H9 (cell line): ENCODE measurements around the gene CTDSP2. TPM values are rescaled to one million over a fixed set of nuclear protein-coding genes. Genes with fewer than 3 reads are reported as not detected.

Experiments
- DNase-seq: peaks from one replicate; pipeline ENCODE4 v3.0.0-alpha.2; 2017
- H2AFZ ChIP-seq: one replicate; pipeline ENCODE4 v1.6.1; 2013; ENCODE audit warnings: mild to moderate bottlenecking, low read length, control low read depth, moderate library complexity
- H2AK5ac ChIP-seq: 2 replicates; pipeline ENCODE4 v1.6.1; 2013; ENCODE audit warnings: low read length, control low read depth, mixed read lengths; ENCODE audit not compliant: insufficient read length
- H2BK120ac ChIP-seq: one replicate; pipeline ENCODE4 v1.6.1; 2013; ENCODE audit warnings: low read depth, mild to moderate bottlenecking, low read length, control low read depth, inconsistent platforms; ENCODE audit not compliant: poor library complexity, severe bottlenecking
- H2BK12ac ChIP-seq: 2 replicates; pipeline ENCODE4 v1.6.1; 2013; ENCODE audit warnings: low read length, control low read depth, mixed read lengths, low read depth; ENCODE audit not compliant: insufficient read length
- H2BK15ac ChIP-seq: 2 replicates; pipeline ENCODE4 v1.6.1; 2013; ENCODE audit warnings: low read depth, low read length, control low read depth
- H2BK20ac ChIP-seq: one replicate; pipeline ENCODE4 v1.6.1; 2013; ENCODE audit warnings: low read depth, mild to moderate bottlenecking, low read length, control low read depth, inconsistent platforms; ENCODE audit not compliant: poor library complexity, severe bottlenecking
- H2BK5ac ChIP-seq: 2 replicates; pipeline ENCODE4 v1.6.1; 2013; ENCODE audit warnings: low read length, control low read depth, mixed read lengths; ENCODE audit not compliant: insufficient read length
- H3K14ac ChIP-seq: 2 replicates; pipeline ENCODE4 v1.6.1; 2013; ENCODE audit warnings: low read length, control low read depth; ENCODE audit not compliant: insufficient read depth
- H3K18ac ChIP-seq: 2 replicates; pipeline ENCODE4 v1.6.1; 2013; ENCODE audit warnings: low read depth, mild to moderate bottlenecking, mixed read lengths, low read length, control low read depth; ENCODE audit not compliant: insufficient read length
- H3K23ac ChIP-seq: 2 replicates; pipeline ENCODE4 v1.6.1; 2013; ENCODE audit warnings: low read length, control low read depth, mixed read lengths, low read depth; ENCODE audit not compliant: insufficient read length
- H3K23me2 ChIP-seq: 2 replicates; pipeline ENCODE4 v1.6.1; 2013; ENCODE audit warnings: low read depth, mild to moderate bottlenecking, mixed read lengths, low read length, control low read depth; ENCODE audit not compliant: insufficient read length, poor library complexity, severe bottlenecking
- H3K27ac ChIP-seq: 2 replicates; pipeline ENCODE4 v1.5.1; 2013; ENCODE audit warnings: low read length, control low read depth, mixed read lengths, low read depth; ENCODE audit not compliant: insufficient read length
- H3K27me3 ChIP-seq: 2 replicates; pipeline ENCODE4 v1.6.1; 2013; ENCODE audit warnings: low read length, control low read depth, inconsistent platforms; ENCODE audit not compliant: insufficient read depth
- H3K4ac ChIP-seq: 2 replicates; pipeline ENCODE4 v1.6.1; 2013; ENCODE audit warnings: low read depth, mild to moderate bottlenecking, control low read depth, inconsistent platforms, low read length, moderate library complexity
- H3K4me1 ChIP-seq: 2 replicates; pipeline ENCODE4 v1.6.1; 2013; ENCODE audit warnings: low read length, control low read depth, inconsistent platforms; ENCODE audit not compliant: insufficient read depth
- H3K4me2 ChIP-seq: 2 replicates; pipeline ENCODE4 v1.6.1; 2013; ENCODE audit warnings: low read length, control low read depth, mixed read lengths; ENCODE audit not compliant: insufficient read length, insufficient read depth
- H3K56ac ChIP-seq: 2 replicates; pipeline ENCODE4 v1.6.1; 2013; ENCODE audit warnings: low read depth, mild to moderate bottlenecking, mixed read lengths, low read length, control low read depth; ENCODE audit not compliant: insufficient read length
- H3K79me1 ChIP-seq: 2 replicates; pipeline ENCODE4 v1.6.1; 2013; ENCODE audit warnings: low read depth, mild to moderate bottlenecking, moderate library complexity, low read length, control low read depth, inconsistent platforms; ENCODE audit not compliant: insufficient read depth, poor library complexity, severe bottlenecking
- H3K79me2 ChIP-seq: 2 replicates; pipeline ENCODE4 v1.6.1; 2013; ENCODE audit warnings: low read length, control low read depth, inconsistent platforms; ENCODE audit not compliant: insufficient read depth
- H3K9ac ChIP-seq: 2 replicates; pipeline ENCODE4 v1.6.1; 2013; ENCODE audit warnings: low read length, control low read depth, mixed read lengths; ENCODE audit not compliant: insufficient read length; ENCODE audit errors: extremely low read depth
- H3K9me3 ChIP-seq: one replicate; pipeline ENCODE4 v1.6.1; 2013; ENCODE audit warnings: low read depth, low read length, inconsistent platforms; ENCODE audit not compliant: control insufficient read depth
- H3T11ph ChIP-seq: one replicate; pipeline ENCODE4 v1.6.1; 2013; ENCODE audit warnings: mild to moderate bottlenecking, low read length, control low read depth, inconsistent platforms
- H4K20me1 ChIP-seq: one replicate; pipeline ENCODE4 v1.6.1; 2013; ENCODE audit not compliant: control insufficient read depth, insufficient read length, insufficient read depth
- H4K5ac ChIP-seq: 2 replicates; pipeline ENCODE4 v1.6.1; 2013; ENCODE audit warnings: low read depth, mild to moderate bottlenecking, mixed read lengths, low read length, control low read depth; ENCODE audit not compliant: insufficient read length
- H4K8ac ChIP-seq: replicated peaks from 2 replicates; pipeline ENCODE4 v1.6.1; 2013; ENCODE audit warnings: low read length, control low read depth, mixed read lengths, low read depth; ENCODE audit not compliant: insufficient read length
- H4K91ac ChIP-seq: 2 replicates; pipeline ENCODE4 v1.6.1; 2013; ENCODE audit warnings: low read depth, mild to moderate bottlenecking, moderate library complexity, mixed read lengths, low read length, control low read depth; ENCODE audit not compliant: insufficient read length
- H3K27ac Mint-ChIP-seq, 3 experiments: 2 replicates in 2 of 3; 3 replicates in 1 of 3; pipeline ENCODE4 v1.8.0; 2020 to 2021; ENCODE audit warnings: mixed read lengths in 3 of 3, mild to moderate bottlenecking in 1 of 3, moderate library complexity in 1 of 3
- H3K27me3 Mint-ChIP-seq: 2 replicates; pipeline ENCODE4 v1.8.0; 2021; ENCODE audit warnings: low read depth, mild to moderate bottlenecking, moderate library complexity, mixed read lengths
- H3K36me3 Mint-ChIP-seq, 3 experiments: 2 replicates in 2 of 3; 3 replicates in 1 of 3; pipeline ENCODE4 v1.8.0; 2020 to 2021; ENCODE audit warnings: low read depth in 3 of 3, mixed read lengths in 3 of 3; ENCODE audit not compliant: insufficient read depth in 1 of 3
- H3K4me1 Mint-ChIP-seq, 2 experiments: 2 replicates each; pipeline ENCODE4 v1.8.0; 2020; ENCODE audit warnings: mixed read lengths in 2 of 2
- H3K4me3 Mint-ChIP-seq, 2 experiments: 2 replicates in 1 of 2; 3 replicates in 1 of 2; pipeline ENCODE4 v1.8.0; 2020 to 2021; ENCODE audit warnings: mild to moderate bottlenecking in 2 of 2, mixed read lengths in 2 of 2, moderate library complexity in 1 of 2
- H3K9me3 Mint-ChIP-seq, 2 experiments: 2 replicates in 1 of 2; 3 replicates in 1 of 2; pipeline ENCODE4 v1.8.0; 2020; ENCODE audit warnings: mild to moderate bottlenecking in 2 of 2, mixed read lengths in 2 of 2, moderate library complexity in 1 of 2
- WGBS: extraction: QIAGEN DNeasy Blood & Tissue Kit; methylation state at CpG from one replicate; pipeline ENCODE4 v1.1.7; 2013; ENCODE audit warnings: missing lambda C conversion rate, low lambda C conversion rate, mixed read lengths; ENCODE audit not compliant: insufficient read length; ENCODE audit errors: extremely low coverage; 5-methylcytosine and 5-hydroxymethylcytosine counted together
- total RNA-seq: library from RNA; stranded (reverse); gene quantifications from 2 replicates; pipeline ENCODE4 v1.2.1, GENCODE V29; 2021
- TF ChIP-seq, protein P1 (sequence below): fragments of 200-600 bp; sonication (generic); conservative IDR thresholded peaks from 3 replicates; pipeline ENCODE4 v1.8.0; 2021; ENCODE audit warnings: antibody characterized with exemption, mild to moderate bottlenecking

CTDSP2 gene
- total RNA-seq, 1 experiment from 2014 or later: 103 TPM

DNA sequence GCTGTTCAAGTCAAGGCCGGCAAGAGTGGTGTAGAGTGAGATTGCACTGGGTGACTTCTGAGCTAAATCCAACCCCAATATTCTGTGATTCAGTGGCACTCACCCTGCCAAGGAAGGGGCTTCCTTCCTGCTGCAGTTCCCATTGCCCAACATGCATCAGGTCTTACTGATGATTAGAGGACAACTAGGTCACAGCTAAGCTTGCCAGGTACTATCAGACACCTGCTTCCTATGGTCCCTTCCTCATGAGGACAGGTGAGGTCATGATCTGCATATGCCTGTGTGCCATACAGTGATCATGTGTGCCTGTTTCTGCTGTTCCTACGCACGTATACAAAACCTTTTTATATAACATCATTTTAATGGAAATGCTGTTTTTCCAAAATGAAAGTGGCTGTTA, 1.7 kb upstream of the CTDSP2 start:
- Histone ChIP-seq H4K91ac (no peak overlapping the region), H3K27me3 (no peaks in the 10 kb centered on the region), H4K20me1 (no peaks in the 10 kb centered on the region), H2BK15ac (no peak overlapping the region), H4K5ac (no peak overlapping the region), H3K4me1 (peaks cover 10% of the 10 kb centered on the region), H3T11ph (no peak overlapping the region), H3K79me1 (no peaks in the 10 kb centered on the region), H4K8ac (no peak overlapping the region), H3K4ac (no peak overlapping the region), H3K18ac (no peak overlapping the region), H2AFZ (no peak overlapping the region), H3K9ac (no peak overlapping the region), H3K9me3 (no peaks in the 10 kb centered on the region), H3K14ac (no peak overlapping the region), H3K79me2 (peaks cover 6% of the 10 kb centered on the region; the same call in 1 of the 2 replicates), H2BK120ac (no peak overlapping the region), H2AK5ac (no peak overlapping the region), H2BK5ac (no peak overlapping the region), H2BK20ac (no peak overlapping the region), H2BK12ac (no peak overlapping the region), H3K23me2 (peaks cover 25% of the 10 kb centered on the region), H3K27ac (no peak overlapping the region), H3K4me2 (no peak overlapping the region), H3K23ac (no peak overlapping the region), H3K56ac (no peak overlapping the region)
- H3K4me3 Mint-ChIP-seq: peak overlapping the region in 1 of 2 experiments; percentile 47; a peak in 2 of 5 replicates
- DNase-seq: no peak
- peaks cover 42 to 44% of the 10 kb centered on the region in 2 experiments for H3K4me1 Mint-ChIP-seq
- H3K9me3 Mint-ChIP-seq: no peaks in the 10 kb centered on the region
- peak overlapping the region in 1 of 3 experiments; percentile 15; a peak in 1 of 7 replicates for H3K27ac Mint-ChIP-seq
- peaks cover 0 to 2% (median 0%) of the 10 kb centered on the region in 3 experiments; a peak in 3 of 7 replicates for H3K36me3 Mint-ChIP-seq
- TF ChIP-seq, protein P1, sequence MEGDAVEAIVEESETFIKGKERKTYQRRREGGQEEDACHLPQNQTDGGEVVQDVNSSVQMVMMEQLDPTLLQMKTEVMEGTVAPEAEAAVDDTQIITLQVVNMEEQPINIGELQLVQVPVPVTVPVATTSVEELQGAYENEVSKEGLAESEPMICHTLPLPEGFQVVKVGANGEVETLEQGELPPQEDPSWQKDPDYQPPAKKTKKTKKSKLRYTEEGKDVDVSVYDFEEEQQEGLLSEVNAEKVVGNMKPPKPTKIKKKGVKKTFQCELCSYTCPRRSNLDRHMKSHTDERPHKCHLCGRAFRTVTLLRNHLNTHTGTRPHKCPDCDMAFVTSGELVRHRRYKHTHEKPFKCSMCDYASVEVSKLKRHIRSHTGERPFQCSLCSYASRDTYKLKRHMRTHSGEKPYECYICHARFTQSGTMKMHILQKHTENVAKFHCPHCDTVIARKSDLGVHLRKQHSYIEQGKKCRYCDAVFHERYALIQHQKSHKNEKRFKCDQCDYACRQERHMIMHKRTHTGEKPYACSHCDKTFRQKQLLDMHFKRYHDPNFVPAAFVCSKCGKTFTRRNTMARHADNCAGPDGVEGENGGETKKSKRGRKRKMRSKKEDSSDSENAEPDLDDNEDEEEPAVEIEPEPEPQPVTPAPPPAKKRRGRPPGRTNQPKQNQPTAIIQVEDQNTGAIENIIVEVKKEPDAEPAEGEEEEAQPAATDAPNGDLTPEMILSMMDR: no peak
- H3K27me3 Mint-ChIP-seq: peaks cover 21% of the 10 kb centered on the region
- WGBS: no CpG with 5 or more reads among the region's 3 CpGs
